Heart left ventricle (tissue), 13 donors: ENCODE measurements around the gene C1orf159.

ENCODE experiments used
- POLR2A ChIP-seq, 2 donors: fragments of 450-650 bp; IDR thresholded peaks; one replicate each; pipeline ENCODE4 v1.6.1; 2017; ENCODE audit warnings: antibody characterized with exemption in 2 of 2, mild to moderate bottlenecking in 2 of 2, moderate library complexity in 2 of 2
- TF ChIP-seq, protein P1 (sequence below), 12 donors: fragments of 200-600 bp; sonication (generic) in 4 of 12; IDR thresholded peaks; one replicate each; pipeline versions ENCODE4 v1.5.0 to v1.8.0; 2018 to 2022; ENCODE audit warnings: antibody characterized with exemption in 12 of 12, mild to moderate bottlenecking in 5 of 12
- donor health status: ischemic (EF 13 %, LVEDD 7.1; RV severe dilation, severe dysfunction).
- donor health status: DM: no; HTN: yes; CAD: no.
- donor health status: DM: no; HTN: no; CAD: no.
- donor health status: ischemic (EF 25% LVEDD 6.9; RV normal size, moderate dysfunction).
- donor health status: ischemic (EF 25% LVEDD 5.7; RV mildly dilated, moderate dysfunction).
- donor health status: ischemic (EF 35%, LVEDD 5.7; RV mildly dilated, moderate dysfunction).
- donor health status: nonischemic (EF 11% LVEDD 7.7; RV severe dilation, severe dysfunction).
- donor health status: DM: yes; HTN: yes; CAD: no.
- donor health status: PGD.
- donor health status: ischemic (EF 29% LVEDD 5.4; RV normal size, mild dysfunction).
- donor health status: nonischemic (EF 23%, LVEDD 6.1; RV moderate dilation, normal function).

GRCh38 chr1:1098681-1099421, 17.0 kb downstream of the C1orf159 start:
- TF ChIP-seq, protein P1, sequence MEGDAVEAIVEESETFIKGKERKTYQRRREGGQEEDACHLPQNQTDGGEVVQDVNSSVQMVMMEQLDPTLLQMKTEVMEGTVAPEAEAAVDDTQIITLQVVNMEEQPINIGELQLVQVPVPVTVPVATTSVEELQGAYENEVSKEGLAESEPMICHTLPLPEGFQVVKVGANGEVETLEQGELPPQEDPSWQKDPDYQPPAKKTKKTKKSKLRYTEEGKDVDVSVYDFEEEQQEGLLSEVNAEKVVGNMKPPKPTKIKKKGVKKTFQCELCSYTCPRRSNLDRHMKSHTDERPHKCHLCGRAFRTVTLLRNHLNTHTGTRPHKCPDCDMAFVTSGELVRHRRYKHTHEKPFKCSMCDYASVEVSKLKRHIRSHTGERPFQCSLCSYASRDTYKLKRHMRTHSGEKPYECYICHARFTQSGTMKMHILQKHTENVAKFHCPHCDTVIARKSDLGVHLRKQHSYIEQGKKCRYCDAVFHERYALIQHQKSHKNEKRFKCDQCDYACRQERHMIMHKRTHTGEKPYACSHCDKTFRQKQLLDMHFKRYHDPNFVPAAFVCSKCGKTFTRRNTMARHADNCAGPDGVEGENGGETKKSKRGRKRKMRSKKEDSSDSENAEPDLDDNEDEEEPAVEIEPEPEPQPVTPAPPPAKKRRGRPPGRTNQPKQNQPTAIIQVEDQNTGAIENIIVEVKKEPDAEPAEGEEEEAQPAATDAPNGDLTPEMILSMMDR (IDR thresholded peaks at IDR 0.05) = no peak
- no peak for TF ChIP-seq POLR2A (IDR thresholded peaks at IDR 0.05)
